IMR-90 (cell line): ENCODE results near the gene GAS2L3. TPM values are rescaled to one million over a fixed set of nuclear protein-coding genes. Genes with fewer than 3 reads are reported as not detected.

ENCODE experiments used
- ATAC-seq: fragments of 200-7000 bp; cut with Tn5 transposase; 2 replicates; pipeline ENCODE4 v1.9.1; 2020; ENCODE audit warnings: low read depth, mild to moderate bottlenecking, moderate library complexity
- BruUV-seq: library from RNA; stranded (reverse); fragments of 400-500 nt; replicated peaks from 2 replicates; lab custom pipeline; 2021; lab: Mats Ljungman, UMichigan
- CTCF ChIA-PET: fragments of 300-600 bp; formaldehyde crosslinking; extraction: SDS; loops from one replicate; lab custom pipeline; 2021; ENCODE audit warnings: antibody characterized with exemption; lab: Yijun Ruan, JAX
- POLR2A ChIA-PET: fragments of 300-600 bp; sonication (Branson Sonifier 250); formaldehyde crosslinking; loops from one replicate; lab custom pipeline; 2022; ENCODE audit warnings: antibody characterized with exemption; ENCODE audit not compliant: unreplicated experiment; lab: Charles Lee
- DNase-seq: peaks from one replicate; pipeline ENCODE4 v3.0.0; 2013
- H2AFZ ChIP-seq: replicated peaks from 2 replicates; pipeline ENCODE3; 2013; ENCODE audit warnings: low read length, mild to moderate bottlenecking; ENCODE audit not compliant: poor library complexity
- H2AK5ac ChIP-seq: 2 replicates; pipeline ENCODE4 v1.6.1; 2013; ENCODE audit warnings: low read depth, low read length, inconsistent platforms
- H2AK9ac ChIP-seq: replicated peaks from 2 replicates; pipeline ENCODE3; 2013; ENCODE audit warnings: mild to moderate bottlenecking, low read depth, low read length, moderate library complexity; ENCODE audit not compliant: poor library complexity
- H2BK120ac ChIP-seq: 2 replicates; pipeline ENCODE4 v1.6.1; 2013; ENCODE audit warnings: low read depth, low read length, inconsistent platforms
- H2BK15ac ChIP-seq: 3 replicates; pipeline ENCODE4 v1.6.1; 2013; ENCODE audit warnings: low read depth, low read length, inconsistent platforms
- H2BK20ac ChIP-seq: 2 replicates; pipeline ENCODE4 v1.6.1; 2013; ENCODE audit warnings: low read depth, mild to moderate bottlenecking, inconsistent platforms, low read length, moderate library complexity
- H2BK5ac ChIP-seq: 2 replicates; pipeline ENCODE4 v1.6.1; 2013; ENCODE audit warnings: mild to moderate bottlenecking, low read depth, low read length, inconsistent platforms; ENCODE audit not compliant: poor library complexity, severe bottlenecking
- H3K14ac ChIP-seq: replicated peaks from 2 replicates; pipeline ENCODE4 v1.6.1; 2013; ENCODE audit warnings: low read depth, low read length, inconsistent platforms
- H3K18ac ChIP-seq: 2 replicates; pipeline ENCODE4 v1.6.1; 2013; ENCODE audit warnings: low read depth, low read length, control low read depth
- H3K23ac ChIP-seq: 2 replicates; pipeline ENCODE4 v1.6.1; 2013; ENCODE audit warnings: low read depth, low read length, inconsistent platforms
- H3K27ac ChIP-seq: 2 replicates; pipeline ENCODE4 v1.5.1; 2013; ENCODE audit warnings: mild to moderate bottlenecking, control low read depth, low read length; ENCODE audit not compliant: insufficient read depth
- H3K27me3 ChIP-seq: 2 replicates; pipeline ENCODE4 v1.6.1; 2013; ENCODE audit warnings: low read length; ENCODE audit not compliant: control insufficient read depth, insufficient read depth
- H3K36me3 ChIP-seq: 2 replicates; pipeline ENCODE4 v1.6.1; 2013; ENCODE audit warnings: low read length, mixed read lengths; ENCODE audit not compliant: control insufficient read depth, insufficient read depth
- H3K4ac ChIP-seq: 2 replicates; pipeline ENCODE4 v1.6.1; 2013; ENCODE audit warnings: low read depth, low read length, inconsistent platforms
- H3K4me1 ChIP-seq: 2 replicates; pipeline ENCODE4 v1.6.1; 2013; ENCODE audit warnings: low read length, mixed read lengths; ENCODE audit not compliant: control insufficient read depth, insufficient read depth
- H3K4me2 ChIP-seq: 2 replicates; pipeline ENCODE4 v1.6.1; 2013; ENCODE audit warnings: low read depth, mild to moderate bottlenecking, control low read depth, low read length, moderate library complexity
- H3K4me3 ChIP-seq: 2 replicates; pipeline ENCODE4 v1.5.1; 2013; ENCODE audit warnings: low read depth, mild to moderate bottlenecking, control low read depth, low read length, moderate library complexity; ENCODE audit not compliant: insufficient read depth
- H3K56ac ChIP-seq: 2 replicates; pipeline ENCODE4 v1.6.1; 2013; ENCODE audit warnings: low read length, inconsistent platforms; ENCODE audit not compliant: insufficient read depth; ENCODE audit errors: extremely low read depth
- H3K79me1 ChIP-seq, 2 experiments: 2 replicates each; pipeline ENCODE4 v1.6.1; 2013; ENCODE audit warnings: low read length in 2 of 2, inconsistent platforms in 1 of 2, low read depth in 1 of 2
- H3K9ac ChIP-seq: 2 replicates; pipeline ENCODE4 v1.6.1; 2013; ENCODE audit warnings: low read depth, low read length, control low read depth
- H3K9me1 ChIP-seq: 2 replicates; pipeline ENCODE4 v1.6.1; 2013; ENCODE audit warnings: low read length, inconsistent platforms; ENCODE audit not compliant: insufficient read depth
- H3K9me3 ChIP-seq: 2 replicates; pipeline ENCODE4 v1.6.1; 2013; ENCODE audit warnings: low read length; ENCODE audit not compliant: control insufficient read depth, insufficient read depth
- H4K20me1 ChIP-seq: 2 replicates; pipeline ENCODE4 v1.6.1; 2013; ENCODE audit warnings: low read length, inconsistent platforms; ENCODE audit not compliant: insufficient read depth
- H4K5ac ChIP-seq: 2 replicates; pipeline ENCODE4 v1.6.1; 2013; ENCODE audit warnings: mild to moderate bottlenecking, low read depth, low read length, control low read depth
- H4K8ac ChIP-seq, 2 experiments: 2 replicates each; pipeline ENCODE4 v1.6.1; 2013; ENCODE audit warnings: low read depth in 2 of 2, low read length in 2 of 2, control low read depth in 1 of 2, inconsistent platforms in 1 of 2
- H4K91ac ChIP-seq: 2 replicates; pipeline ENCODE4 v1.6.1; 2013; ENCODE audit warnings: low read depth, low read length, inconsistent platforms; ENCODE audit not compliant: insufficient read depth
- BHLHE40 ChIP-seq: fragments of 150-350 bp; IDR thresholded peaks from 2 replicates; pipeline ENCODE4 v1.6.1; 2016; ENCODE audit warnings: mild to moderate bottlenecking, low read depth, low read length
- CEBPB ChIP-seq: IDR thresholded peaks from 2 replicates; pipeline ENCODE4 v1.6.1; 2012; ENCODE audit warnings: low read depth, low read length, improper control_type of control experiment
- CHD1 ChIP-seq: IDR thresholded peaks from 2 replicates; pipeline ENCODE4 v1.6.1; 2012; ENCODE audit warnings: low read depth, low read length, improper control_type of control experiment
- CTCF ChIP-seq: conservative IDR thresholded peaks from 2 replicates; pipeline ENCODE4 v1.5.1; 2012; ENCODE audit warnings: mild to moderate bottlenecking, low read depth, low read length, improper control_type of control experiment
- ELK1 ChIP-seq: fragments of 150-350 bp; IDR thresholded peaks from 2 replicates; pipeline ENCODE4 v1.6.1; 2016; ENCODE audit warnings: low read depth, mild to moderate bottlenecking, low read length, moderate library complexity, borderline replicate concordance
- MAFK ChIP-seq: IDR thresholded peaks from 2 replicates; pipeline ENCODE4 v1.6.1; 2012; ENCODE audit warnings: low read depth, low read length, improper control_type of control experiment
- MAZ ChIP-seq: IDR thresholded peaks from 2 replicates; pipeline ENCODE4 v1.6.1; 2012; ENCODE audit warnings: low read depth, mild to moderate bottlenecking, low read length, improper control_type of control experiment, moderate library complexity, borderline replicate concordance
- RAD21 ChIP-seq: IDR thresholded peaks from 2 replicates; pipeline ENCODE4 v1.6.1; 2012; ENCODE audit warnings: low read length, improper control_type of control experiment
- RCOR1 ChIP-seq: IDR thresholded peaks from 2 replicates; pipeline ENCODE4 v1.6.1; 2012; ENCODE audit warnings: mild to moderate bottlenecking, low read length, improper control_type of control experiment; ENCODE audit not compliant: insufficient replicate concordance
- RFX5 ChIP-seq: IDR thresholded peaks from 2 replicates; pipeline ENCODE4 v1.8.0; 2012; ENCODE audit warnings: low read depth, mild to moderate bottlenecking, low read length, moderate library complexity
- whole genome bisulfite sequencing, 2 experiments: methylation state at CpG; one replicate each; pipeline versions ENCODE4 v1.1.5 to v1.1.7; 2013; ENCODE audit warnings: missing lambda C conversion rate in 2 of 2; ENCODE audit not compliant: insufficient read length in 1 of 2; ENCODE audit errors: extremely low coverage in 2 of 2; 5-methylcytosine and 5-hydroxymethylcytosine counted together
- dilution Hi-C: fragments of 300-500 bp; cut with HindIII; formaldehyde crosslinking; loops from one replicate; pipeline ENCODE4 v1.14.3; 2018; ENCODE audit warnings: low sequenced_read_pairs; ENCODE audit not compliant: unreplicated experiment
- in situ Hi-C: fragments of 300-500 bp; cut with MboI; formaldehyde crosslinking; loops from 3 replicates; pipeline ENCODE4 v1.14.3; 2019; ENCODE audit warnings: low sequenced_read_pairs, inconsistent platforms, mixed read lengths
- intact Hi-C: fragments of 100-400 bp; cut with micrococcal nuclease; formaldehyde crosslinking; loops from 2 replicates; pipeline ENCODE4 v1.10.0; 2022
- polyA plus RNA-seq, 3 experiments: library from polyadenylated mRNA; depleted of rRNA; stranded (reverse); fragments of >200 nt; gene quantifications; 2 replicates each; pipeline ENCODE4 v1.2.3, GENCODE V29; 2012; ENCODE audit warnings: low replicate concordance in 1 of 3
- total RNA-seq: library from RNA; depleted of rRNA; stranded (reverse); fragments of >200 nt; gene quantifications from 2 replicates; pipeline ENCODE4 v1.2.3, GENCODE V29; 2012

Gene GAS2L3
- total and polyA plus RNA-seq, 2 of the 4 experiments (the other 2 are of a cell fraction), result 5.2 to 15.6 TPM

GRCh38 chr12:100661300-100661951 lies 87.9 kb downstream of the GAS2L3 start:
- CTCF ChIA-PET, result interaction anchor here (0.6 to 1.4 kb wide), 2 partner anchors 10 to 426 kb away, joined by 3 to 4 read pairs; no protein-coding TSS in a partner anchor
- Histone ChIP-seq H2AK9ac (no peak overlapping the region), H2BK5ac (no peak overlapping the region), H3K4me3 (no peak overlapping the region), H3K9me1 (no peaks in the 10 kb centered on the region), H4K8ac (no peak overlapping the region), H2BK120ac (no peak overlapping the region), H3K4me2 (no peak overlapping the region), H3K9ac (no peak overlapping the region), H2BK20ac (no peak overlapping the region), H2AK5ac (no peak overlapping the region), H4K91ac (no peak overlapping the region), H3K27ac (no peak overlapping the region), H4K20me1 (no peaks in the 10 kb centered on the region), H3K4ac (no peak overlapping the region), H3K4me1 (no peaks in the 10 kb centered on the region), H3K18ac (no peak overlapping the region), H3K9me3 (no peaks in the 10 kb centered on the region; the same call in 1 of the 2 replicates), H3K56ac (no peak overlapping the region), H3K27me3 (no peaks in the 10 kb centered on the region), H3K79me1 (no peaks in the 10 kb centered on the region), H3K14ac (no peak overlapping the region), H2AFZ (no peak overlapping the region), H3K23ac (no peak overlapping the region), H4K5ac (no peak overlapping the region), H3K36me3 (no peaks in the 10 kb centered on the region), H2BK15ac (no peak overlapping the region)
- ATAC-seq (peak; percentile 59; the same call in 1 of the 2 replicates), DNase-seq (peak; percentile 49)
- 60% methylated on average over 2 of the region's 6 CpGs; no CpG with 5 or more reads in 1 of the 2 experiments for WGBS, 2 experiments
- intact Hi-C loops (no loop called here), dilution Hi-C loops (no loop called here), in situ Hi-C loops (loop anchor here (10.0 kb wide), 1 partner anchor 73 kb away; no protein-coding TSS in a partner anchor)
- no TSS peak for BruUV-seq
- TF ChIP-seq ELK1, result no peak
- TF ChIP-seq RCOR1, result no peak
- TF ChIP-seq MAFK, result no peak
- no peak for TF ChIP-seq CTCF
- no peak for TF ChIP-seq CEBPB
- TF ChIP-seq MAZ, result no peak
- no peak for TF ChIP-seq CHD1
- TF ChIP-seq BHLHE40, result no peak
- no peak for TF ChIP-seq RAD21
- TF ChIP-seq RFX5, result no peak
- POLR2A ChIA-PET, result no interaction called here
